ENCODE results near the gene CER1. TPM values are rescaled to one million over a fixed set of nuclear protein-coding genes. Genes with fewer than 3 reads are reported as not detected.

Gene CER1
- total and polyA plus RNA-seq, 2 donors = 0.74 TPM; not detected in 1

- no peak for DNase-seq (ENCODE audit: extremely low spot score)
- H3K27ac ChIP-seq (ENCODE audit: low read depth) = no peak overlapping the region
- H3K4me1 ChIP-seq (ENCODE audit: insufficient read depth) = no peaks in the 10 kb centered on the region
- no peak overlapping the region for H3K4me3 ChIP-seq (ENCODE audit: low read depth, low read length)
- 89% methylated on average over 3 of the region's 3 CpGs for WGBS
- H3K36me3 ChIP-seq (ENCODE audit: insufficient read depth) = no peaks in the 10 kb centered on the region
Observed at GRCh38 chr9:14746626-14747025, 24.1 kb upstream of the CER1 start.

- no peak for DNase-seq (ENCODE audit: extremely low spot score)
- WGBS = 98% methylated on average over 1 of the region's 1 CpG
- no peaks in the 10 kb centered on the region for H3K4me1 ChIP-seq (ENCODE audit: insufficient read depth)
- H3K4me3 ChIP-seq (ENCODE audit: low read depth, low read length) = no peak overlapping the region
- no peaks in the 10 kb centered on the region for H3K36me3 ChIP-seq (ENCODE audit: insufficient read depth)
- no peak overlapping the region for H3K27ac ChIP-seq (ENCODE audit: low read depth)
Observed at GRCh38 chr9:14744768-14745167, 22.2 kb upstream of the CER1 start.

GRCh38 chr9:14741369-14741768, 18.8 kb upstream of the CER1 start:
- H3K27ac ChIP-seq (ENCODE audit: low read depth) = no peak overlapping the region
- H3K4me3 ChIP-seq (ENCODE audit: low read depth, low read length) = no peak overlapping the region
- no peak for DNase-seq (ENCODE audit: extremely low spot score)
- H3K4me1 ChIP-seq (ENCODE audit: insufficient read depth) = no peaks in the 10 kb centered on the region
- H3K36me3 ChIP-seq (ENCODE audit: insufficient read depth) = no peaks in the 10 kb centered on the region
- WGBS = 94% methylated on average over 3 of the region's 3 CpGs

- no peak for DNase-seq (ENCODE audit: extremely low spot score)
- 80% methylated on average over 5 of the region's 5 CpGs for WGBS
- no peaks in the 10 kb centered on the region for H3K4me1 ChIP-seq (ENCODE audit: insufficient read depth)
- no peaks in the 10 kb centered on the region for H3K36me3 ChIP-seq (ENCODE audit: insufficient read depth)
- H3K27ac ChIP-seq (ENCODE audit: low read depth) = no peak overlapping the region
- no peak overlapping the region for H3K4me3 ChIP-seq (ENCODE audit: low read depth, low read length)
Observed at GRCh38 chr9:14733133-14733532, 10.6 kb upstream of the CER1 start.

- Histone ChIP-seq H3K36me3 (ENCODE audit: insufficient read depth) (no peaks in the 10 kb centered on the region), H3K4me1 (ENCODE audit: insufficient read depth) (no peaks in the 10 kb centered on the region), H3K27ac (ENCODE audit: low read depth) (no peak overlapping the region), H3K4me3 (ENCODE audit: low read depth, low read length) (no peak overlapping the region)
- 100% methylated on average over 1 of the region's 1 CpG for WGBS
- DNase-seq (ENCODE audit: extremely low spot score) = no peak
Observed at GRCh38 chr9:14731294-14731981, 8.9 kb upstream of the CER1 start.

- Histone ChIP-seq H3K4me3 (ENCODE audit: low read depth, low read length) (no peak overlapping the region), H3K36me3 (ENCODE audit: insufficient read depth) (no peaks in the 10 kb centered on the region), H3K4me1 (ENCODE audit: insufficient read depth) (no peaks in the 10 kb centered on the region), H3K27ac (ENCODE audit: low read depth) (no peak overlapping the region)
- 69% methylated on average over 2 of the region's 2 CpGs for WGBS
- DNase-seq (ENCODE audit: extremely low spot score) = peak; percentile 18
Observed at GRCh38 chr9:14730461-14730898, 7.9 kb upstream of the CER1 start.

- WGBS = 62% methylated on average over 4 of the region's 4 CpGs
- H3K4me3 ChIP-seq (ENCODE audit: low read depth, low read length) = no peak overlapping the region
- no peak for DNase-seq (ENCODE audit: extremely low spot score)
- no peaks in the 10 kb centered on the region for H3K4me1 ChIP-seq (ENCODE audit: insufficient read depth)
- no peak overlapping the region for H3K27ac ChIP-seq (ENCODE audit: low read depth)
- H3K36me3 ChIP-seq (ENCODE audit: insufficient read depth) = no peaks in the 10 kb centered on the region
Observed at GRCh38 chr9:14723301-14723700, 768 bp upstream of the CER1 start.

- Histone ChIP-seq H3K4me1 (ENCODE audit: insufficient read depth) (no peaks in the 10 kb centered on the region), H3K27ac (ENCODE audit: low read depth) (no peak overlapping the region)
- 75% methylated on average over 8 of the region's 8 CpGs for WGBS
Observed at GRCh38 chr9:14719231-14719923, 3.2 kb downstream of the CER1 start.

GRCh38 chr9:14715102-14715501, 7.4 kb downstream of the CER1 start:
- Histone ChIP-seq H3K27ac (ENCODE audit: low read depth) (no peak overlapping the region), H3K4me3 (ENCODE audit: low read depth, low read length) (no peak overlapping the region), H3K4me1 (ENCODE audit: insufficient read depth) (no peaks in the 10 kb centered on the region), H3K36me3 (ENCODE audit: insufficient read depth) (no peaks in the 10 kb centered on the region)
- DNase-seq (ENCODE audit: extremely low spot score) = no peak
- 75% methylated on average over 4 of the region's 4 CpGs for WGBS

More at GRCh38 chr9:14719231-14719923, 3.2 kb downstream of the CER1 start:
- no peak overlapping the region for H3K4me3 ChIP-seq (ENCODE audit: low read depth, low read length)
- no peaks in the 10 kb centered on the region for H3K36me3 ChIP-seq (ENCODE audit: insufficient read depth)
- no peak for DNase-seq (ENCODE audit: extremely low spot score)

- H3K36me3 ChIP-seq (ENCODE audit: insufficient read depth) = no peaks in the 10 kb centered on the region
- no peak overlapping the region for H3K4me3 ChIP-seq (ENCODE audit: low read depth, low read length)
- WGBS = 89% methylated on average over 3 of the region's 3 CpGs
- DNase-seq (ENCODE audit: extremely low spot score) = no peak
- no peak overlapping the region for H3K27ac ChIP-seq (ENCODE audit: low read depth)
- no peaks in the 10 kb centered on the region for H3K4me1 ChIP-seq (ENCODE audit: insufficient read depth)
Observed at GRCh38 chr9:14713187-14713767, 9.3 kb downstream of the CER1 start.

- no peak overlapping the region for H3K4me3 ChIP-seq (ENCODE audit: low read depth, low read length)
- H3K4me1 ChIP-seq (ENCODE audit: insufficient read depth) = no peaks in the 10 kb centered on the region
- H3K27ac ChIP-seq (ENCODE audit: low read depth) = no peak overlapping the region
- no peak for DNase-seq (ENCODE audit: extremely low spot score)
- no peaks in the 10 kb centered on the region for H3K36me3 ChIP-seq (ENCODE audit: insufficient read depth)
Observed at GRCh38 chr9:14710804-14711203, 11.7 kb downstream of the CER1 start.

GRCh38 chr9:14706530-14707140, 15.9 kb downstream of the CER1 start:
- WGBS = 93% methylated on average over 5 of the region's 5 CpGs
- Histone ChIP-seq H3K4me1 (ENCODE audit: insufficient read depth) (no peaks in the 10 kb centered on the region), H3K36me3 (ENCODE audit: insufficient read depth) (no peaks in the 10 kb centered on the region), H3K27ac (ENCODE audit: low read depth) (no peak overlapping the region), H3K4me3 (ENCODE audit: low read depth, low read length) (no peak overlapping the region)
- DNase-seq (ENCODE audit: extremely low spot score) = no peak

- no peak overlapping the region for H3K4me3 ChIP-seq (ENCODE audit: low read depth, low read length)
- no peaks in the 10 kb centered on the region for H3K4me1 ChIP-seq (ENCODE audit: insufficient read depth)
- no peak overlapping the region for H3K27ac ChIP-seq (ENCODE audit: low read depth)
- H3K36me3 ChIP-seq (ENCODE audit: insufficient read depth) = no peaks in the 10 kb centered on the region
- no peak for DNase-seq (ENCODE audit: extremely low spot score)
Observed at GRCh38 chr9:14705079-14705478, 17.5 kb downstream of the CER1 start.

GRCh38 chr9:14704281-14704680, 18.3 kb downstream of the CER1 start:
- H3K4me3 ChIP-seq (ENCODE audit: low read depth, low read length) = no peak overlapping the region
- no peaks in the 10 kb centered on the region for H3K4me1 ChIP-seq (ENCODE audit: insufficient read depth)
- 97% methylated on average over 3 of the region's 3 CpGs for WGBS
- H3K36me3 ChIP-seq (ENCODE audit: insufficient read depth) = no peaks in the 10 kb centered on the region
- no peak for DNase-seq (ENCODE audit: extremely low spot score)
- no peak overlapping the region for H3K27ac ChIP-seq (ENCODE audit: low read depth)
